ENCODE results near the gene DOCK1. TPM values are rescaled to one million over a fixed set of nuclear protein-coding genes. Genes with fewer than 3 reads are reported as not detected.

The DOCK1 gene
- total RNA-seq, 1 experiment from 2014 or later, result 82.2 TPM

DNA sequence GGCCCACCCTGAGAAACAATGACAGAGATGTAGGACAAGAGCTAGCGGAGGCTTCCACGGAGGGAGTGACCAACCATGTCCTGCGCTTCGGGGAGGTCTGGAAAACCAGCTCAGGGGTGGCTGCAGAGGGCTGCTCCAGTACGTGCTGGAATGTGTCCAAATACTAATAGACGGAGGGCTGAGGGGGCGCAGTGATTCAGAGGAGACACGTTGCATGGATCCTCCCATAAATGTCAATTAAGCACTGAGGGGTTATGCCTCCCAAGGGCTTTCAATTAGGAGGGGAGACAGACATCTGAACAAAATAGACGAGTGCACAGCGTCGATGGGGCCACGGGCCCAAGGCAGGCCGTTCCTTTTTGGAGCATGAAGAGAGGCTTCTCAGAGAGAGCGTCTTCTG is 592.9 kb downstream of the DOCK1 start:
- Histone ChIP-seq H3K4me1 (no peaks in the 10 kb centered on the region), H3K27me3 (replicated peaks; ENCODE audit: control insufficient read depth, insufficient read depth, low read length) (no peaks in the 10 kb centered on the region), H3K9me3 (no peaks in the 10 kb centered on the region), H3K36me3 (ENCODE audit: control insufficient read depth, insufficient read depth, low read length) (no peaks in the 10 kb centered on the region), H3K4me3 (ENCODE audit: low read depth, low read length) (no peak overlapping the region)
- POLR2A ChIA-PET, result no interaction called here
- no TSS peak for BruUV-seq (replicated peaks)
- no peak for DNase-seq
- no peaks in the 10 kb centered on the region for H3K9me3 Mint-ChIP-seq (ENCODE audit: unreplicated experiment)
- no peaks in the 10 kb centered on the region for H3K36me3 Mint-ChIP-seq (ENCODE audit: insufficient read depth, unreplicated experiment)
- H3K27ac Mint-ChIP-seq (ENCODE audit: unreplicated experiment), result no peak overlapping the region
- no peak overlapping the region for H3K4me3 Mint-ChIP-seq (ENCODE audit: unreplicated experiment)
- TF ChIP-seq, protein P1, sequence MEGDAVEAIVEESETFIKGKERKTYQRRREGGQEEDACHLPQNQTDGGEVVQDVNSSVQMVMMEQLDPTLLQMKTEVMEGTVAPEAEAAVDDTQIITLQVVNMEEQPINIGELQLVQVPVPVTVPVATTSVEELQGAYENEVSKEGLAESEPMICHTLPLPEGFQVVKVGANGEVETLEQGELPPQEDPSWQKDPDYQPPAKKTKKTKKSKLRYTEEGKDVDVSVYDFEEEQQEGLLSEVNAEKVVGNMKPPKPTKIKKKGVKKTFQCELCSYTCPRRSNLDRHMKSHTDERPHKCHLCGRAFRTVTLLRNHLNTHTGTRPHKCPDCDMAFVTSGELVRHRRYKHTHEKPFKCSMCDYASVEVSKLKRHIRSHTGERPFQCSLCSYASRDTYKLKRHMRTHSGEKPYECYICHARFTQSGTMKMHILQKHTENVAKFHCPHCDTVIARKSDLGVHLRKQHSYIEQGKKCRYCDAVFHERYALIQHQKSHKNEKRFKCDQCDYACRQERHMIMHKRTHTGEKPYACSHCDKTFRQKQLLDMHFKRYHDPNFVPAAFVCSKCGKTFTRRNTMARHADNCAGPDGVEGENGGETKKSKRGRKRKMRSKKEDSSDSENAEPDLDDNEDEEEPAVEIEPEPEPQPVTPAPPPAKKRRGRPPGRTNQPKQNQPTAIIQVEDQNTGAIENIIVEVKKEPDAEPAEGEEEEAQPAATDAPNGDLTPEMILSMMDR (IDR thresholded peaks at IDR 0.05; ENCODE audit: insufficient read depth in 1 of 2, low read depth in 1 of 2, low read length in 1 of 2, severe bottlenecking in 1 of 2, unreplicated experiment in 1 of 2), result no peak
- CTCF ChIA-PET, result no interaction called here
- no peaks in the 10 kb centered on the region for H3K4me1 Mint-ChIP-seq (ENCODE audit: low read depth, unreplicated experiment)
- intact Hi-C loops (cut with micrococcal nuclease; ENCODE audit: unreplicated experiment), result no loop called here
- H3K27me3 Mint-ChIP-seq (ENCODE audit: insufficient read depth, unreplicated experiment), result peaks cover 38% of the 10 kb centered on the region

DNA sequence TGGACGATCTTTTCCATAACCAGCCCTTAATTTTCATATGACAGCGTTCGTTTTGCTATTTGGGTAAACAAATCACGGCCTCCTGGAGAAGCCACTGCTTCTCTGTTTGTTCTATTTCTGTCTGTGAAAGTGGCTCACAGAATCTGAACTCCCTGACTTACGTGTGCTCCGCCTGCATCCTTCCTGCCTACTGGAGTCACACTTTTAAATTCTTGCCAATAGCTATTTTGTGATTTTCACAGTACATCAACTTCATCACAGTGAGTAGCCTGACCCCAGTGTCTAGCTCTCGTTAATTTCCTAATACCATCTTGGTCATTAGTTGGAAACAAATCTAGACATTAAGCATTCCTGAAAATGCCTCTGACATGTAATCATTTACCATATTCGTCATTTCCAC is 594.9 kb downstream of the DOCK1 start:
- intact Hi-C loops (cut with micrococcal nuclease; ENCODE audit: unreplicated experiment), result no loop called here
- H3K9me3 ChIP-seq, result no peaks in the 10 kb centered on the region
- no TSS peak for BruUV-seq (replicated peaks)
- H3K4me3 ChIP-seq (ENCODE audit: low read depth, low read length), result no peak overlapping the region
- ChIA-PET CTCF (no interaction called here), POLR2A (no interaction called here)
- Mint-ChIP-seq H3K4me3 (ENCODE audit: unreplicated experiment) (no peak overlapping the region), H3K9me3 (ENCODE audit: unreplicated experiment) (no peaks in the 10 kb centered on the region), H3K27me3 (ENCODE audit: insufficient read depth, unreplicated experiment) (peaks cover 34% of the 10 kb centered on the region), H3K4me1 (ENCODE audit: low read depth, unreplicated experiment) (no peaks in the 10 kb centered on the region), H3K27ac (ENCODE audit: unreplicated experiment) (no peak overlapping the region), H3K36me3 (ENCODE audit: insufficient read depth, unreplicated experiment) (no peaks in the 10 kb centered on the region)
- no peaks in the 10 kb centered on the region for H3K36me3 ChIP-seq (ENCODE audit: control insufficient read depth, insufficient read depth, low read length)
- TF ChIP-seq, protein P1 (IDR thresholded peaks at IDR 0.05; ENCODE audit: insufficient read depth in 1 of 2, low read depth in 1 of 2, low read length in 1 of 2, severe bottlenecking in 1 of 2, unreplicated experiment in 1 of 2), result no peak
- no peaks in the 10 kb centered on the region for H3K4me1 ChIP-seq
- H3K27me3 ChIP-seq (replicated peaks; ENCODE audit: control insufficient read depth, insufficient read depth, low read length), result no peaks in the 10 kb centered on the region
- DNase-seq, result no peak

Other genes with a start within 250 kb of the DOCK1 start
- not detected in 2 replicates for gene C10orf90, start 234.7 kb upstream of the DOCK1 start, total RNA-seq (2022)